Measurements from ENCODE around the gene ADAM10.
"Not testable (repeated sequence)": the region's sequence is repeated elsewhere in the genome, so short reads cannot be mapped to it uniquely, and the experiment has no call there.

The ADAM10 gene

DNA sequence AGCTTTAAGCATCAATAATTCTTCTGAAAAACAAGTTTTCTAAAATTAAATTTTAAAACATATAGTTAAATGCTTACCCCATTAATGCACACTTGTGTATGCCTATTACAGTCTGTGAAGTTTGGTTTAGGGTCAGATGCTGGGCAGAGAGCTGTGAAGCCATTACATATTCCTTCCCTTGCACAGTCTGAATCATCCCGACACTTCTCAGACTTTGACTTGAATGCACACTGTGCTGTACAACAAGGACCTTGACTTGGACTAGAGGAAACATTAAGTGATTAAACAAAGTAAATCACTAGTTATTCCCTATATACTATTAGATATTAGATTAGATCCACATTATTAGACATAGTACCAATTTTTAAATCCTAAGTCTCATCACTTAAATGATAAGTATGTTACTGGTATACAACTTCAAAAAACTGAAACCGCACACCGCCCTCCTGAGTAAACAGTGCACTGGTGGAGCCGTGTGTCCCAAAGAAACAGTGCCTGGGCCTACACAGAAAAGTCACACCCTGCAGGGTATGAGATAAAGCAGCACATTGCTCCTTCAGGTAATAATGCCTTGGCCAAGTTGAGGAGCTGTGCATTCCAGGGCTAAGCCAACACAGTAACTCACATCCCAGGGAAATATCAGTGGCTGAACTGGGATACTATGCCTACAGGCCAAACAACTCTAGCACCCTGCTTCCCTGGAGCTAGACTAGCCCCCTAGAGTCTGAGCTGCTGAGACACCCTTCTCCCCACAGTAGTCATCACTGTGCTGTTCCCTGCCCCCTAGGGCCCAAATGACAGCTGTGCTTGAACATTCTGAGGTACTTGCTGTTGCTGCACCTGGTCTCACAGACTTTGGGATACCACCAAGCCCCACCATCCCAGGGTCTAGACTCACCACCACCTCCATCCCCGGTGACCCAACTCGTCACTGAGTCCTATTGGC lies 137.5 kb downstream of the ADAM10 start:
- Histone ChIP-seq H3K4me3 (ENCODE audit: extremely low read depth, insufficient read depth, low read length, poor library complexity, severe bottlenecking) (no peak overlapping the region), H3K4me1 (ENCODE audit: control insufficient read depth, insufficient read depth, low read length, poor library complexity, severe bottlenecking) (no peaks in the 10 kb centered on the region), H3K9me3 (ENCODE audit: control insufficient read depth, low read length) (peaks cover 21% of the 10 kb centered on the region), H3K27ac (ENCODE audit: low read depth, low read length, severe bottlenecking) (no peak overlapping the region), H3K36me3 (ENCODE audit: control insufficient read depth, insufficient read depth, low read length) (peaks cover 71% of the 10 kb centered on the region)
- WGBS, 2 experiments (ENCODE audit: insufficient coverage in 2 of 2) = 95 to 98% methylated on average over 5 of the region's 6 CpGs

DNA sequence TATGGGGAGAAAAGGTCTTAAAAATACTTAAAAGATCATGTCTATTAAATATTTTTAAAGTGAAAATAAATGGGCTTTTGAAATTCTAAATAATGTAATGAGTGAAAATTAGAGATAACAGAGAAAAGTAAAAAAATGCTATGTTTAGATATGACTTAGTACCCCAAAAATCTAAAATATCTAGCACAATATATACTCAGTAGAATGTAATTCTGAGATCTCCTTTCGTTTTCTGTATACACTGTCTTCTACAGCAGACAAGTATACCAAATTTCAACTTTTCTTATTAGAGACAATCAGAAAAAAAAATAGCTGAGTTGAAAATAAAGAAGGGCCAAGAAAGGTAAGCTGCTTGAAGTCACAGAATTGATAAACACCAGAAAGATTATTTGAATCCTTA lies 140.8 kb downstream of the ADAM10 start:
- Histone ChIP-seq H3K4me1 (ENCODE audit: control insufficient read depth, insufficient read depth, low read length, poor library complexity, severe bottlenecking) (no peaks in the 10 kb centered on the region), H3K9me3 (ENCODE audit: control insufficient read depth, low read length) (peaks cover under 1% of the 10 kb centered on the region), H3K27ac (ENCODE audit: low read depth, low read length, severe bottlenecking) (no peak overlapping the region), H3K36me3 (ENCODE audit: control insufficient read depth, insufficient read depth, low read length) (peaks cover 66% of the 10 kb centered on the region), H3K4me3 (ENCODE audit: extremely low read depth, insufficient read depth, low read length, poor library complexity, severe bottlenecking) (no peak overlapping the region)
- no CpG with 5 or more reads among the region's 1 CpG for WGBS, 2 experiments (ENCODE audit: insufficient coverage in 2 of 2)

DNA sequence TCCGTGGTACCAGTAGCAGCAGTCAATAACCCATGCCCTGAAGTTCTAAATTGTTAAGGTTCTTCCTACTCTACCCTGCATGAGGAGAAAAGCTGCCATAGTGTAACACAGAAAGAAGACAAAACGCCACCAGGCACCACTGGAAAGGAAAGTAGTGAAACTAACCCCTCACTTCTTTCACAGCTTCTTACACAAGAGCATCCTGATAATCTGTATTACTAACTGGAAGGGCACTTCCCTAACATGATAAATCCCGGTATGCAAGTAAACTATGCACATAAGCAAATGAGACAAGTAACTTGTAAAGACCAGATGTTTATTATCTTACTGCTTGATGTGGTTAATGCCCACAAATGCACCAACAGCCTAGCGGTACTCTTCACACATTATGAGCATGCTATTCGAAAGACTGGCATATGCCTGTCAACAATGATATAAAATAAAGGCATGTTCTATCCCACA lies 141.3 kb downstream of the ADAM10 start:
- no peaks in the 10 kb centered on the region for H3K9me3 ChIP-seq (ENCODE audit: control insufficient read depth, low read length)
- H3K4me3 ChIP-seq (ENCODE audit: extremely low read depth, insufficient read depth, low read length, poor library complexity, severe bottlenecking) = no peak overlapping the region
- peaks cover 66% of the 10 kb centered on the region for H3K36me3 ChIP-seq (ENCODE audit: control insufficient read depth, insufficient read depth, low read length)
- H3K27ac ChIP-seq (ENCODE audit: low read depth, low read length, severe bottlenecking) = no peak overlapping the region
- no peaks in the 10 kb centered on the region for H3K4me1 ChIP-seq (ENCODE audit: control insufficient read depth, insufficient read depth, low read length, poor library complexity, severe bottlenecking)
- WGBS, 2 experiments (ENCODE audit: insufficient coverage in 2 of 2) = 90 to 96% methylated on average over 4 of the region's 5 CpGs

DNA sequence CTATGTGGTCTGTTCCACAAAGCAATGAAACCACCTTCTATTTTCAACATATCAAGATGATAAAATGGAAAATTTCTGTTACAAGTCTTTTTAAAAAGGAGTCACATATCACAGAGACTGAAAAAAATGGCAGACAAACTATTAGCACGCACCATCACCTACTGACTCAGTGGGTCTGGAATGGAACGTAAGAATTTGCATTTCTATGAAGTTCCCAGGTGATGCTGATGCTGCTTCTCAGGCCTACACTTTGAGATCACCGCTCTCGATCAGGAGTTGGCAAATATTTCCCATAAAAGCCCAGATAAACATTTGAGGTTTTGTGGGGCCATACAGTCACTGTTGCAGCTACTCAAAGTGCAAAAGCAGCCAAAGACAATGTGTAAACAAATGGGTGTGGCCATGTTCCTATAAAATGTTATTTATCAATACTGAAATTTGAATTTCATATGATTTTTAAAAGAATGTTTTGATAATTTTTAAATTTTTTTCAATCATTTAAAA lies 142.9 kb downstream of the ADAM10 start:
- peaks cover 63% of the 10 kb centered on the region for H3K36me3 ChIP-seq (ENCODE audit: control insufficient read depth, insufficient read depth, low read length)
- 95 to 96% methylated on average over 4 of the region's 4 CpGs for WGBS, 2 experiments (ENCODE audit: insufficient coverage in 2 of 2)
- H3K4me3 ChIP-seq (ENCODE audit: extremely low read depth, insufficient read depth, low read length, poor library complexity, severe bottlenecking) = no peak overlapping the region

DNA sequence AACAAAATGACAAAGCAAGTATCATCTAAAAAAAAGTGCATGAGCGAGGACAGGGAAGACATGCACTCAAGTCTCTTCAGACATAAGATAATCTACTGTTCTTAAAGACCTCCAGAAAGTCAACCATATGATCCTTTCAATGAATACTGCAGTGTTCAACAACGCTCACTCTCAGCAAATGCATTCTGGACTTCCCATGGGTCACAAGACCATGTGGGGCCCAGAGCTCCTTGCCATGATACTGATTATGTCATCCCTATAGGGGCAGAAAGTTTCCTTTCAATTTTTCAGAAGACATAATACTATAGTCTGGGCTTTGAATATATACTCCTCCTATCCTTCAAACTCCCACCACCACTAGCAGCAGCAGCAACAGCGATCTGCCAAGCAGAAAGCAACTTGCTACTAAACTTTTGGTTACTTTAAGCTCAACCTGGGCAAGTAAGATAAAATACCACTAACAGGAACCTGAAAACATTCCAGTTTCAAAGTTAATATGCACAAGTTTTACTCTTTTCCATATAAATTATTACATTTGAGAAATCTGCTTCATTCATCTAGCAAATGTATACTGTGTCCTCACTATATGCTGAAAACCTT lies 143.5 kb downstream of the ADAM10 start:
- no peaks in the 10 kb centered on the region for H3K4me1 ChIP-seq (ENCODE audit: control insufficient read depth, insufficient read depth, low read length, poor library complexity, severe bottlenecking)
- H3K4me3 ChIP-seq (ENCODE audit: extremely low read depth, insufficient read depth, low read length, poor library complexity, severe bottlenecking) = no peak overlapping the region
- 90 to 100% methylated on average over 3 of the region's 3 CpGs for WGBS, 2 experiments (ENCODE audit: insufficient coverage in 2 of 2)
- H3K36me3 ChIP-seq (ENCODE audit: control insufficient read depth, insufficient read depth, low read length) = peaks cover 68% of the 10 kb centered on the region
- no peaks in the 10 kb centered on the region for H3K9me3 ChIP-seq (ENCODE audit: control insufficient read depth, low read length)
- H3K27ac ChIP-seq (ENCODE audit: low read depth, low read length, severe bottlenecking) = no peak overlapping the region

More for the DNA sequence above, 142.9 kb downstream of the ADAM10 start:
- H3K4me1 ChIP-seq (ENCODE audit: control insufficient read depth, insufficient read depth, low read length, poor library complexity, severe bottlenecking) = no peaks in the 10 kb centered on the region
- H3K27ac ChIP-seq (ENCODE audit: low read depth, low read length, severe bottlenecking) = no peak overlapping the region
- no peaks in the 10 kb centered on the region for H3K9me3 ChIP-seq (ENCODE audit: control insufficient read depth, low read length)

DNA sequence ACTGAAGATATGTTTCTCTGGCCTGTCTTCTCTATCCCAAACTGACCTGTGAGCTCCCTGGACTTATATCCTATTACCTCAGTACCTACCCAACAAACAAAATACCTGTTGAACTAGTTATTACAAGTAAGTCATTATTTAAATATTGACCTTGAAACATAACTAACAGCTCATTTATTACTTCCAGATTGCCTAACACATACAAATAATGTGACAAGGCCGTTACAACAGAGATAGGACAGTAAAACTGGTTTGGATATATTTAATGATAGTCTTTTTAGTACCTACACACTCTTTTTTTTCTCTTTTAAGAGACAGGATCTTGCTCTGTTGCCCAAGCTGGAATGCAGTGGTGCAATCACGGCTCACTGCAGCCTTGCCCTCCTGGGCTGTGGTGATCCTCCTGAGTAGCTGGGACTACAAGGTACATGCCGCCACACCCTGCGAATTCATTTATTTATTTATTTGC lies 145.0 kb downstream of the ADAM10 start:
- H3K9me3 ChIP-seq (ENCODE audit: control insufficient read depth, low read length) = no peaks in the 10 kb centered on the region
- no peak overlapping the region for H3K27ac ChIP-seq (ENCODE audit: low read depth, low read length, severe bottlenecking)
- H3K36me3 ChIP-seq (ENCODE audit: control insufficient read depth, insufficient read depth, low read length) = peaks cover 62% of the 10 kb centered on the region
- 90 to 100% methylated on average over 3 of the region's 4 CpGs for whole genome bisulfite sequencing, 2 experiments (ENCODE audit: insufficient coverage in 2 of 2)
- H3K4me1 ChIP-seq (ENCODE audit: control insufficient read depth, insufficient read depth, low read length, poor library complexity, severe bottlenecking) = no peaks in the 10 kb centered on the region
- no peak overlapping the region for H3K4me3 ChIP-seq (ENCODE audit: extremely low read depth, insufficient read depth, low read length, poor library complexity, severe bottlenecking)

DNA sequence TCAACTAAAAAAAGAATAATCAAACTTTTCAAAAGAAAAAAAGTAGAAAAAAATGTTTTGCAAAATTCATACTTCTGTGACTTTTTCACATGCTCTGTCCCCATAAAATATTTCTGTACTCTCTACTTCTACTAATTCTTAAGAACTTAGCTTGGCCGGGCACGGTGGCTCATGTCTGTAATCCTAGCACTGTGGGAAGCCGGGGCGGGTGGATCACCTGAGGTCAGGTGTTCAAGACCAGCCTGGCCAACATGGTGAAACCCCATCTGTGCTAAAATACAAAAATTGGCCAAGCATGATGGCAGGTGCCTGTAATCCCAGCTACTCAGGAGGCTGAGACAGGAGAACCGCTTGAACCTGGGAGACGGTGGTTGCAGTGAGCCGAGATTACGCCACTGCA lies 145.6 kb downstream of the ADAM10 start:
- H3K4me3 ChIP-seq (ENCODE audit: extremely low read depth, insufficient read depth, low read length, poor library complexity, severe bottlenecking); H3K27ac ChIP-seq (ENCODE audit: low read depth, low read length, severe bottlenecking); H3K4me1 ChIP-seq (ENCODE audit: control insufficient read depth, insufficient read depth, low read length, poor library complexity, severe bottlenecking); H3K9me3 ChIP-seq (ENCODE audit: control insufficient read depth, low read length): not testable (repeated sequence)
- WGBS, 2 experiments (ENCODE audit: insufficient coverage in 2 of 2) = 87 to 94% methylated on average over 5 to 7 of the region's 8 CpGs
- peaks cover 57% of the 10 kb centered on the region for H3K36me3 ChIP-seq (ENCODE audit: control insufficient read depth, insufficient read depth, low read length)

DNA sequence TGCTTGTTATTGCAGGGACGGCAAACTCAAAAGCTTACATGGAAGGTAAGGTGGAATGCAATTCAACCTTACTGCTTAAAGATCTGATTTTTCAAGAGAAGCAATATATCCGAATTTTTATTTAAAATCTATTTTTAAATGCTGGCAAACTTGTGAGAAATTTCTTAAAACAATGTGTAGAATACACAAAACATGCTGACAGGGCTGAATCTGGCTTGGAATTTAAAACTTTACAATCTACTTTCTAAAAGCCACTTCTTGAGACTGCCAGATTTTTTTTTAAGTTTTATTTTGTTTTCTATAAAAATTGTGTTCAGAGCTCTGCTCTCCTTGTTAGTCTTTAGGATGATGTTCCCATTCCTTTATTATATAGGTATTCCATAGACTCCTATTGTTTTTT lies 146.7 kb downstream of the ADAM10 start:
- Histone ChIP-seq H3K4me3 (ENCODE audit: extremely low read depth, insufficient read depth, low read length, poor library complexity, severe bottlenecking) (no peak overlapping the region), H3K36me3 (ENCODE audit: control insufficient read depth, insufficient read depth, low read length) (peaks cover 56% of the 10 kb centered on the region), H3K9me3 (ENCODE audit: control insufficient read depth, low read length) (no peaks in the 10 kb centered on the region), H3K27ac (ENCODE audit: low read depth, low read length, severe bottlenecking) (no peak overlapping the region), H3K4me1 (ENCODE audit: control insufficient read depth, insufficient read depth, low read length, poor library complexity, severe bottlenecking) (no peaks in the 10 kb centered on the region)
- WGBS, 2 experiments (ENCODE audit: insufficient coverage in 2 of 2) = 80% methylated on average over 1 of the region's 2 CpGs; no CpG with 5 or more reads in 1 of the 2 experiments

DNA sequence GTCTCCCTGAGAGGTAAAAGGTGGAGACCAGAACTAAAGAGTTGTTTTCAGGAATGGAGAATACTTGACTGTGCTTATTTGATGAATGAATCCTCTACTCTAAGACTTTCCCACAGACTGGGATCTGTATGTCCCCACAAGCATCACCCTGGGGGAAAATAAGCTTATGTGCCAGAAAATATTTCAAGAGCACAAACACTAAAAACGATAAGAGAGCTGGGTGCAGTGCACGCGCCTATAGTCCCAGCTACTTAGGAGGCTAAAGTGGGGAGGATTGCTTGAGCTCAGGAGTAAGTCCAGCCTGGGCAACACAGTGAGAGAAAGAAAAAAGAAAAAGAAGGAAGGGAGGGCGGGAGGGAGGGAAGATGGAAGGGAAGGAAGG lies 150.7 kb downstream of the ADAM10 start:
- Histone ChIP-seq H3K4me1 (ENCODE audit: control insufficient read depth, insufficient read depth, low read length, poor library complexity, severe bottlenecking) (no peaks in the 10 kb centered on the region), H3K36me3 (ENCODE audit: control insufficient read depth, insufficient read depth, low read length) (peaks cover 52% of the 10 kb centered on the region), H3K27ac (ENCODE audit: low read depth, low read length, severe bottlenecking) (no peak overlapping the region), H3K4me3 (ENCODE audit: extremely low read depth, insufficient read depth, low read length, poor library complexity, severe bottlenecking) (no peak overlapping the region), H3K9me3 (ENCODE audit: control insufficient read depth, low read length) (no peaks in the 10 kb centered on the region)
- WGBS, 2 experiments (ENCODE audit: insufficient coverage in 2 of 2) = 89 to 95% methylated on average over 3 of the region's 4 CpGs

DNA sequence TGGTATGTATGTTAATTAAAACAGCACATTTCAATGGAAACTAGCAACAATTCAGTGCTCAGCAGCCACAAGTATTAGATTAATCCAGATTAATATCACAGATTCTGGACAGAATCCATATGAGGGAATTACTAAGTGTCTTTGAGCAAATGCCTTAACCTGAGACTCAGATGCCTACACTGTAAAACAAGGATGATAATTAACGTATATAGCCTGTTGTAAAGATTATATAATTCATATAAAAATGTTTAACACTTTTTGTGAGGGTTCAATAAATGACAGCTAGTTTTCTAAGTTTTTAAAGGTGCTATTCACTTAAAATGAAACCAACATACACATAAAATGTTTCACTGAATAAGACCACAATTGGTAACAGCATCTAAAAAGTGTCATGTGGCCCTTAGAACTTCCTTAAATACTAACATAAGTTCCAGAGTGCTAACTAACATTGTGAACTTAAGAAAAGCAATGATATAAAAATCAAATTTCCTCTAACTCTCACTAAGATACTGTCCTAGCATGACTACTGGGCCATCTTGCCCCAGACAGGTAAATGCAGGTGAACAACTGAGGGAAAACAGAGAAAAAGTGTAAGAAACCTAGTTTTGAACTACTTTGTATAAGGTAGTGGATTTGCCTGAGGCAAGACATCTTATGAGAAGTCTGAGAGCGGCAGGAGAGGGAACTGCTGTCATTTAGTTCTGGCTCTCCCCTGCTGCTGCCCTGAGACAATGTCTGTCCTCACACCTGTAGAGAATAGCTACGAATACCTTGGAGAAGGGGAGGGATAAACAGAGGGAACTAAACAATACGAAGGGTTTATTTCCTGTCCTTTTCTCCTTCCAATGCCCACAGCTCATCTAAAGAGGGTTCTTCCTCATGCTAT lies 151.3 kb downstream of the ADAM10 start:
- Histone ChIP-seq H3K36me3 (ENCODE audit: control insufficient read depth, insufficient read depth, low read length) (peaks cover 52% of the 10 kb centered on the region), H3K4me3 (ENCODE audit: extremely low read depth, insufficient read depth, low read length, poor library complexity, severe bottlenecking) (no peak overlapping the region), H3K9me3 (ENCODE audit: control insufficient read depth, low read length) (no peaks in the 10 kb centered on the region), H3K4me1 (ENCODE audit: control insufficient read depth, insufficient read depth, low read length, poor library complexity, severe bottlenecking) (no peaks in the 10 kb centered on the region), H3K27ac (ENCODE audit: low read depth, low read length, severe bottlenecking) (no peak overlapping the region)
- 100% methylated on average over 1 of the region's 4 CpGs for WGBS, 2 experiments (ENCODE audit: insufficient coverage in 2 of 2)
